ENCODE results near the gene SYTL5.

DNA sequence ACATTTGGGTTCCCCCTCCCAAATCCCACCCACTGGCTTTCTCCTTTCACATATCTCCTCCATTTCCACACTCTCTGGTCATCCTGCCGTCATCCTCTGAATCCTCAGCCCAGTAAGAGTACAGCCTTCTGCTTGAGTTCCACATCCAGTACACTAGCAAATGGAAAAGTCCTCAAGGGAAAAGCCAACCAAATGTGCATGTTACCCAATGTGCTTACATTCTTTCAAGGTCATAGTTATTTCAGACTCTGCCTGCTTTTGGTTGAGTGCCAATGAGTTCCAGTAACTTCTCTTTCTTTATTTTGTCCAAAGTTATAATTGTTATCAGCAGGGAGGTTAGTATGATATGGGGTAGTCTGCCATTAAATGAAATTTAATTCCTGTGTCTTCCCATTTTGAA, 136.3 kb downstream of the SYTL5 start:
- TF ChIP-seq GATA2 (IDR thresholded peaks at IDR 0.05; ENCODE audit: low read depth, low read length) (no peak), GATA3 (IDR thresholded peaks at IDR 0.05; ENCODE audit: low read depth, low read length) (no peak)

Measured in SH-SY5Y (cell line).